SU-DHL-6 (cell line): Measurements from ENCODE around the gene ABCG1.
A peak's percentile ranks its signal among the peaks of the same experiment; 100 is the strongest.

Experiments used
- H2AFZ ChIP-seq: fragments of 200-600 bp; sonication (generic); 2 replicates; pipeline ENCODE4 v1.6.1; 2014; ENCODE audit warnings: low read depth, mild to moderate bottlenecking, moderate library complexity, mixed read lengths, antibody characterized with exemption, low read length; ENCODE audit not compliant: severe bottlenecking
- H3F3A ChIP-seq: fragments of 200-600 bp; shearing (Covaris generic); 2 replicates; pipeline ENCODE4 v1.6.0; 2016; ENCODE audit warnings: antibody characterized with exemption, mild to moderate bottlenecking; ENCODE audit not compliant: insufficient read depth
- H3K27ac ChIP-seq: fragments of 200-600 bp; sonication (generic); 2 replicates; pipeline ENCODE4 v1.5.1; 2016; ENCODE audit warnings: low read depth, mild to moderate bottlenecking, low read length, moderate library complexity, mixed read lengths
- H3K27me3 ChIP-seq: fragments of 200-600 bp; sonication (generic), shearing (Covaris generic); 2 replicates; pipeline ENCODE4 v1.6.0; 2014; ENCODE audit warnings: mild to moderate bottlenecking, low read length
- H3K36me3 ChIP-seq: fragments of 200-600 bp; sonication (generic); 2 replicates; pipeline ENCODE4 v1.6.1; 2014; ENCODE audit warnings: mild to moderate bottlenecking, low read length, mixed read lengths
- H3K4me2 ChIP-seq: fragments of 300-600, 200-600 bp; shearing (Covaris generic), sonication (generic); 2 replicates; pipeline ENCODE4 v1.6.0; 2014; ENCODE audit warnings: low read length, low read depth, mild to moderate bottlenecking; ENCODE audit not compliant: poor library complexity, severe bottlenecking
- H3K4me3 ChIP-seq: fragments of 200-600 bp; sonication (generic); 2 replicates; pipeline ENCODE4 v1.5.1; 2014; ENCODE audit warnings: antibody characterized with exemption, low read length, mild to moderate bottlenecking, mixed read lengths; ENCODE audit not compliant: insufficient read depth, poor library complexity, severe bottlenecking
- H3K79me2 ChIP-seq: fragments of 200-600 bp; sonication (generic); 2 replicates; pipeline ENCODE4 v1.6.1; 2014; ENCODE audit warnings: mild to moderate bottlenecking, low read length, moderate library complexity; ENCODE audit not compliant: insufficient read depth
- H3K9ac ChIP-seq: fragments of 200-600 bp; sonication (generic); 2 replicates; pipeline ENCODE4 v1.7.0; 2014; ENCODE audit warnings: mild to moderate bottlenecking, low read length
- H3K9me2 ChIP-seq: fragments of 200-600 bp; sonication (generic); replicated peaks from 2 replicates; pipeline ENCODE4 v1.6.1; 2014; ENCODE audit warnings: low read length; ENCODE audit not compliant: insufficient read depth
- H3K9me3 ChIP-seq: fragments of 200-600 bp; sonication (generic); 2 replicates; pipeline ENCODE4 v1.6.1; 2014; ENCODE audit warnings: low read length, mixed read lengths; ENCODE audit not compliant: insufficient read depth
- H4K20me1 ChIP-seq: fragments of 200-600 bp; sonication (generic); 2 replicates; pipeline ENCODE4 v1.6.1; 2014; ENCODE audit warnings: low read depth, mild to moderate bottlenecking, antibody characterized with exemption, low read length, moderate library complexity, mixed read lengths
- CTCF ChIP-seq: fragments of 200-600 bp; sonication (generic); IDR thresholded peaks from one replicate; pipeline ENCODE4 v1.5.1; 2017; ENCODE audit warnings: antibody characterized with exemption, mild to moderate bottlenecking, low read length, moderate library complexity; ENCODE audit not compliant: insufficient read depth, poor library complexity, severe bottlenecking
- EZH2phosphoT487 ChIP-seq: fragments of 200-600 bp; sonication (generic), shearing (Covaris generic); conservative IDR thresholded peaks from 2 replicates; pipeline ENCODE4 v1.6.1; 2018; ENCODE audit warnings: mild to moderate bottlenecking, antibody characterized with exemption, low read length, moderate library complexity, mixed read lengths

The ABCG1 gene

GRCh38 chr21:42282715-42283114 lies 63.8 kb downstream of the ABCG1 start:
- H3K27ac ChIP-seq, result no peak overlapping the region
- H3K27me3 ChIP-seq, result no peaks in the 10 kb centered on the region
- no peak overlapping the region for H3K9ac ChIP-seq
- H2AFZ ChIP-seq, result no peak overlapping the region
- TF ChIP-seq EZH2phosphoT487 (no peak), CTCF (no peak)
- no peaks in the 10 kb centered on the region for H3K79me2 ChIP-seq
- H3K36me3 ChIP-seq, result no peaks in the 10 kb centered on the region
- no peaks in the 10 kb centered on the region for H3F3A ChIP-seq
- H3K4me3 ChIP-seq, result no peak overlapping the region
- H3K9me2 ChIP-seq, result no peaks in the 10 kb centered on the region
- H3K9me3 ChIP-seq, result no peaks in the 10 kb centered on the region
- no peak overlapping the region for H3K4me2 ChIP-seq
- no peaks in the 10 kb centered on the region for H4K20me1 ChIP-seq

- Histone ChIP-seq H3K4me3 (no peak overlapping the region), H3K79me2 (no peaks in the 10 kb centered on the region), H3F3A (no peaks in the 10 kb centered on the region), H3K27me3 (no peaks in the 10 kb centered on the region), H3K9ac (no peak overlapping the region), H3K36me3 (no peaks in the 10 kb centered on the region), H3K27ac (no peak overlapping the region), H4K20me1 (no peaks in the 10 kb centered on the region), H3K4me2 (peak overlapping the region; percentile 39), H2AFZ (no peak overlapping the region), H3K9me3 (no peaks in the 10 kb centered on the region), H3K9me2 (no peaks in the 10 kb centered on the region)
- TF ChIP-seq CTCF, result no peak
- no peak for TF ChIP-seq EZH2phosphoT487
These were observed 66.8 kb downstream of the ABCG1 start for GRCh38 chr21:42285569-42286245.

- H3K9me3 ChIP-seq, result no peaks in the 10 kb centered on the region
- no peak overlapping the region for H2AFZ ChIP-seq
- H3K36me3 ChIP-seq, result no peaks in the 10 kb centered on the region
- H3K9ac ChIP-seq, result no peak overlapping the region
- H3K4me2 ChIP-seq, result peak overlapping the region; percentile 39
- H3K4me3 ChIP-seq, result no peak overlapping the region
- H3K27ac ChIP-seq, result no peak overlapping the region
- no peak for TF ChIP-seq EZH2phosphoT487
- TF ChIP-seq CTCF, result no peak
- H3K27me3 ChIP-seq, result no peaks in the 10 kb centered on the region
- no peaks in the 10 kb centered on the region for H3K9me2 ChIP-seq
- H3K79me2 ChIP-seq, result no peaks in the 10 kb centered on the region
- no peaks in the 10 kb centered on the region for H3F3A ChIP-seq
- H4K20me1 ChIP-seq, result no peaks in the 10 kb centered on the region
These were observed 67.5 kb downstream of the ABCG1 start for GRCh38 chr21:42286416-42286815.
